ENCODE data around the gene EVX1.

The EVX1 gene

DNA sequence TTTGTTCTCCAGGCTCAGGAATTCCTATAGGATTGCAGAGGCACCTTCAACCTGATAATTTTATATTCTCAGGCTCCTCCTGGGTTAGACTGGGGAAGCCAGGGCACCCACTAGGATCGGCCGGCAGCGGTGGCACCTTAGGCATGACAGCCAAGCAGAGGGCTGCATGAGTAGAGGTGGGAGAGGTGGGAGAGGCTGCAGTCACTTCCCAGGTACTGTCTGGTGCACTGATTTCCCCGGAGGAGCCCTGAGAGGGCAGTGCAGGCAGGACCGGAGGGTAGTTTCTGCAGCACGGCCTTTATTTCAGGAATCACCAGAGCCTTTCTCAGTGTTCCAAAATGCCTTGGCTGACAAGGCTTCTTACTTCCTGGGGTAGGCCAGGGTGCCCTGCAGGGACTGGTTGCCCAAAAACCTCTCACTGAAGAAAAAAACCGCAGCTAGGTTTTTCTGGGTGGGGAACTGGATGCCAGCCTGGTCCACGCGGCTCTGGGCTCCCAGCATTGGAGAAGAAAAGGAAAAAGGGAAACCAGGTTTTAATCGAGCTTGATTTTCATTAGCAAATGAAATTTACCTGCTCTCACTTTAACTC lies 39.1 kb upstream of the EVX1 start:
- no peak overlapping the region for H3K27ac ChIP-seq
- no peak overlapping the region for H3K4me3 ChIP-seq
- H3K27me3 ChIP-seq = peaks cover 100% of the 10 kb centered on the region in 11 experiments
- no peak overlapping the region for H3K4me2 ChIP-seq
- H3K9ac ChIP-seq = no peak overlapping the region
- H4K20me1 ChIP-seq = peaks cover 0 to 82% (median 64%) of the 10 kb centered on the region in 11 experiments; a peak in 18 of 22 replicates
- H3K4me1 ChIP-seq = peaks cover 22 to 45% (median 28%) of the 10 kb centered on the region in 10 experiments; a peak in 19 of 20 replicates
- H3K9me3 ChIP-seq (replicated peaks in 1 of 11) = peaks cover 0 to 14% (median 9%) of the 10 kb centered on the region in 11 experiments; a peak in 11 of 22 replicates
- no peak for TF ChIP-seq Cebpa-rat (IDR thresholded peaks at IDR 0.05)
- H3K36me3 ChIP-seq = no peaks in the 10 kb centered on the region

DNA sequence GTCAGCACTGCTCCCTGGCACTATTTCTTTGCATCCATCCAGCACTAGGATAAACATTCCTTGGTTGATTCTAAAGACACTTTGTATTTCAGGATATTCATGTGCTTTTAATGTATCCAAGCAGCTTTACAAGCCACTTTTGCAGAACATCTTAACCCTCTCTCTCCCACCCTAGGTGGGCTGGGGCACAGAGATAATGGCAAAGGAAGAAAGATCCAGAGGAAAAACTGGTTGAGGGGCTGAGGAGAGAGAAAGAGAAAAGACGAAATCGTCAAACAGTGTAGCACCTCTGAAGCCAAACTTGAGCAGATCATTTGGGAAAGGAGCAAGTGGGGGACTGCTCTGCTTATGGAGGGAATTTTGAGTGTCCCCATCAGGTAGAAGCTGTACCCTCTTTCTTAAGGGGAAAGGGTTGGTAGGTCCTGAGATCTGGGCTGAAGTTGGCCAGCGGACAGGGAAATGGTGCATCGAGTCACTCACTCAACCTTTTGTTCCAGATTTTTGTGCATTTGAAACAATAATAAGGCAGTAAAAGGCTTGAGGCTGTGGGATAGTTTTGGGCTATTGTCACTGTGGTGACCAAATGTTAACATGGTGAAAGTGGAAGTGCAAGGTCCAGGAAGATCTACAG lies 38.5 kb upstream of the EVX1 start:
- no peaks in the 10 kb centered on the region for H3K36me3 ChIP-seq
- peaks cover 100% of the 10 kb centered on the region in 11 experiments for H3K27me3 ChIP-seq
- no peak overlapping the region for H3K27ac ChIP-seq
- H4K20me1 ChIP-seq = peaks cover 0 to 76% (median 59%) of the 10 kb centered on the region in 11 experiments; a peak in 18 of 22 replicates
- H3K9me3 ChIP-seq (replicated peaks in 1 of 11) = peaks cover 0 to 14% (median 9%) of the 10 kb centered on the region in 11 experiments; a peak in 11 of 22 replicates
- H3K4me2 ChIP-seq = no peak overlapping the region
- H3K4me3 ChIP-seq = no peak overlapping the region
- no peak overlapping the region for H3K9ac ChIP-seq
- H3K4me1 ChIP-seq = peaks cover 20 to 39% (median 25%) of the 10 kb centered on the region in 10 experiments; a peak in 19 of 20 replicates
- TF ChIP-seq Cebpa-rat (IDR thresholded peaks at IDR 0.05) = no peak

DNA sequence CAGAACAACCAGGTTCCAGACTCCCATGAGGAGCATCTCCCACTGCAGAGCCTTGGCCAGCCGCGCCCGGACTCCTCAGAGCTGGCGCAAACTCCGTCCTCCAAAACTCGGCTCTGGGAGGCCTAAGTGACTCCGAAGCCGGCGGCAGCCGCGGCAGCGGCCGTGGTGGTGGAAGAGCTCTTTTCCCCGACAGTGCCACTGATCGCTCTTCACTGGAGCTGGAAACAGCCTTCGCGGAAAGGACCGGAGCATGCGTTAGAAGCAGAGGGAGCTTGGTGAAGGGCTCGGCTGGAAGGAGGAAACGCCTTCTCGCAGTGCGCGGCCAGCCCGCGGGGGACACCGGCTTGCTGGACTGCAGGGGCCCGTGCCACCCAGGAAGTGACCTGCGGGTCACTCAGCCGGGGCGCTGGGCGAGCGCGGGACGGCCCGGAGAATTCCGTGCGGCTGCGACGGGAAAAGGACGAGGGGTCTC lies 37.7 kb upstream of the EVX1 start:
- no peak for TF ChIP-seq Cebpa-rat (IDR thresholded peaks at IDR 0.05)
- no peaks in the 10 kb centered on the region for H3K36me3 ChIP-seq
- H3K4me1 ChIP-seq = peaks cover 14 to 34% (median 18%) of the 10 kb centered on the region in 10 experiments; a peak in 19 of 20 replicates
- H3K9ac ChIP-seq = no peak overlapping the region
- no peak overlapping the region for H3K4me3 ChIP-seq
- H3K27me3 ChIP-seq = peaks cover 99 to 100% (median 100%) of the 10 kb centered on the region in 11 experiments
- H4K20me1 ChIP-seq = peaks cover 0 to 68% (median 51%) of the 10 kb centered on the region in 11 experiments; a peak in 18 of 22 replicates
- H3K4me2 ChIP-seq = no peak overlapping the region
- peaks cover 0 to 14% (median 9%) of the 10 kb centered on the region in 11 experiments; a peak in 11 of 22 replicates for H3K9me3 ChIP-seq (replicated peaks in 1 of 11)
- H3K27ac ChIP-seq = no peak overlapping the region

DNA sequence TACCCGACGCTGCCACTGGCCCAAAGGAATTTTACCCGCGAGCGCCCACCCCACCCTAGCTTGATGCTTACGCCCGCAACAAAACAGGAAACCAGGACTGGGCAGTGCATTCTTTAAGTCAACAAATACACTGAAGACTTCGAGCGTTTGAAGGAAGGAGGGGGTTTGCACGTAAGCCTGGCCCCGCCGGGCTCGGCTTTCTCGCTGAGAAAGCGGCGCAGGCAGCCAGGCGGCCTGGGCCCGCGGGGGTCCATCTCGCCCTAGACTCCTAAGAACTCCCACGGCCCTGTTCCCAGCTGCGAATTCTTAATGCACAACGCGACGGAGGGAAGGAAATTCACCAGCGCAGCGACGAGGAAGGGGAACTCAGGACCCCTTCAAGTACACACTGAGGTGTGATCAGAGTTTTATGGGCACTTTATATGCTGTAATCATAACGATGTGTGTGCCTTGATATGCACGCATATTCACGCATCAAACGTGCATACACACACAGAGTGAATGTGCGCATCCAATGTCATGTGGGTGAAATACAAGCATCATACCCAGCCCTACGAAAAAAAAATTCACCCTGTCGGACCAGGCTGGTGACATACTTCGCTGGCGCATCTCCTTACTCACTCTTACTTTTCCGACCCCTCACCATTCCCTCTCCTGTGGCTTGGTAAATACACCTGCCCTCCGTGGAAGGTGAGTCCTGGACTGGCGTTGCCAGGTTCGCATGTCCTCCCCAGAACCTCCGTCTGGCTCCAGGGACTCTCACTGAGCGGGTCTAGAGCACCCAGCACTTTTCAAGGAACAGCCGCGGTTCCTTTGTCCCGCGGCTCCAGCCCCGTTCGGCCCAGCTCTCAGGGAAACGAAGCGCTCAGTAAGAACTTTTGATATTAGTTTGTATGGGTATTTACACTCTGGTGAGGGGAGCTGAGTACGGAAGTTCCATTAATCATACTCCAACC lies 37.0 kb upstream of the EVX1 start:
- peaks cover 8 to 33% (median 12%) of the 10 kb centered on the region in 10 experiments; a peak in 18 of 20 replicates for H3K4me1 ChIP-seq
- H3K4me2 ChIP-seq = no peak overlapping the region
- H3K9ac ChIP-seq = no peak overlapping the region
- H3K4me3 ChIP-seq = no peak overlapping the region
- H4K20me1 ChIP-seq = peaks cover 0 to 61% (median 44%) of the 10 kb centered on the region in 11 experiments; a peak in 18 of 22 replicates
- H3K27ac ChIP-seq = no peak overlapping the region
- H3K9me3 ChIP-seq (replicated peaks in 1 of 11) = peaks cover 0 to 14% (median 9%) of the 10 kb centered on the region in 11 experiments; a peak in 11 of 22 replicates
- no peak for TF ChIP-seq Cebpa-rat (IDR thresholded peaks at IDR 0.05)
- H3K27me3 ChIP-seq = peaks cover 96 to 100% (median 100%) of the 10 kb centered on the region in 11 experiments
- no peaks in the 10 kb centered on the region for H3K36me3 ChIP-seq

DNA sequence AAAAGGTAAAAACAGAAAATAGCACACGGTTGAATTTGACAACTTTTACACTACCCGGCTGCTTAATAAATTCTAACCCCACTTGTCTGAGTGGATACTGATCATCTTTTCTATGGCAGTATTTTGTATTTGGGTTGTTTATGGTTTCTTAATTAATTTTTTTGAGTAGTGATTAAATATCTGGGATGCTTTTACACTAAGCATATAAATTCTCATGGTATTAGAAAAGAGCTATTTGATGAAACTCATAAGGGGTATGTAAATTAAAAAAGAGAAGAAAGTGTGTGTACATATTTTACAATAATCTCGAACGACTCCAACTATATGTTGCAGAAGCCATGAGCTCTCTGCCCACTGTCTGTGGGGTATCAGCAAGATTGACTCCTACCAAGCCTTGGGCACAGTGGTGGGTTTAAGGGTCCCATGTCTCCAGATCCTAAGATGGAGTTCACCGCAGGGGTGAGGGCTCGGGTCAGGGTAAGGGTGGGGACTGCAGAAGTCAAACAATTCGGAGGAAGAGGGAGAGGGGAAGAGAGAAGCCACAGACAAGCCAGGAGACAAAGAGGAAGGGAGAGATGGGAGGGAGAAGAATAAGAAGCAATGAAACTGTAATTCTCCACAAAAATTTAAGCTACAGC lies 35.1 kb upstream of the EVX1 start:
- no peak overlapping the region for H3K9ac ChIP-seq
- no peak overlapping the region for H3K27ac ChIP-seq
- H3K36me3 ChIP-seq = no peaks in the 10 kb centered on the region
- H4K20me1 ChIP-seq = peaks cover 0 to 42% (median 25%) of the 10 kb centered on the region in 11 experiments; a peak in 16 of 22 replicates
- H3K4me1 ChIP-seq = peaks cover 0 to 18% (median 0%) of the 10 kb centered on the region in 10 experiments; a peak in 7 of 20 replicates
- H3K4me3 ChIP-seq = no peak overlapping the region
- H3K4me2 ChIP-seq = peak overlapping the region in 3 of 11 experiments; percentile 31 to 64 (median 42); a peak in 4 of 22 replicates
- peaks cover 0 to 14% (median 9%) of the 10 kb centered on the region in 11 experiments; a peak in 11 of 22 replicates for H3K9me3 ChIP-seq (replicated peaks in 1 of 11)
- H3K27me3 ChIP-seq = peaks cover 96 to 100% (median 100%) of the 10 kb centered on the region in 11 experiments
- no peak for TF ChIP-seq Cebpa-rat (IDR thresholded peaks at IDR 0.05)

DNA sequence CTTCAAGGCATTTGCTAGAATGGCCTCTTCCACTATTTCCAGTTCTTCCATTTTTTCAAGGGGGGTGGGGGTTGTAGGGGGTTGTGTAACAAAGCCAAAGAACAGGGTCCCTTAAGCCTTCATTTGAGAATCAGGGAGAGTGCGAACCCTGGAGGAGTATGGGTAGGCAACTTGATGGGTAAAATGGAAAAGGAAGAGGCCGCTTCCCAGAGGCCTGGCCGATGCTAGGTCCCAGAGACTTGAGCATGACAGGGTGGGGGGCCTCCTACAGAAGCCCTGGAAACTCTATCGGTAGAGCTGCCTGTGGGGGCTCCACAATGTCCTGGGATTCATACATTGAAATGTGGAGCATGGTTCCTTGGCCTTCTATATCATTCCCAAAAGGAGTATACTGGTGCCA lies 33.6 kb upstream of the EVX1 start:
- Histone ChIP-seq H3K27me3 (peaks cover 96 to 100% (median 100%) of the 10 kb centered on the region in 11 experiments), H3K9ac (no peak overlapping the region), H3K4me1 (peaks cover 0 to 18% (median 0%) of the 10 kb centered on the region in 10 experiments; a peak in 7 of 20 replicates), H3K4me2 (no peak overlapping the region), H4K20me1 (peaks cover 0 to 32% (median 14%) of the 10 kb centered on the region in 11 experiments; a peak in 13 of 22 replicates), H3K4me3 (no peak overlapping the region), H3K36me3 (no peaks in the 10 kb centered on the region), H3K9me3 (replicated peaks in 1 of 11) (peaks cover 0 to 23% (median 9%) of the 10 kb centered on the region in 11 experiments; a peak in 12 of 22 replicates), H3K27ac (no peak overlapping the region)
- TF ChIP-seq Cebpa-rat (IDR thresholded peaks at IDR 0.05) = no peak

DNA sequence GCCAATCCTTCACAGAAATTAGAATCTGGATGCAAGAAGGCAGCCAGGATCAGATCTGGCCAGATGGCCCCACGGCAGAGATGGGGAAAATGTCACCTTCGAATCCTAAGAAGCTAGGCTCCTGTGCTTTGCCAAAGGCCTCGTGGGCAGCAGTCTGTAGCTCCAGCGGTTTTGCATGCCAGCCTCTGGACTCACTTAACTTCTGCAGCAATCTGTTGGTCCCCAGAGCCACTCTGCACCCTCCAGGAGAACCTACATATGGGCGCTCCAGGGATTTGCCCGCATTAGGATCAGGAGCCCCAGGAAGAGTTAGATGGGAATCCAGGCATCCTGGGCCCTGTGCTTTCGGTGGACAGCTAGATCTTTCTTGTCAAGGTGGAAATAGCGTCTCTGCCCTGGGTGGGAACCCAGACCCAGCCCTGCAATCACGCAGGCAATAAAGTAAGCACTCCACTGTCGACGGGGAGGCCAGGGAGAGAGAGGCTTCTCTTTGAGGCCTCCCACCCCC lies 32.6 kb upstream of the EVX1 start:
- peak overlapping the region in 3 of 11 experiments; percentile 37 to 54 (median 52); a peak in 6 of 22 replicates for H3K4me2 ChIP-seq
- no peak overlapping the region for H3K27ac ChIP-seq
- peaks cover 0 to 22% (median 5%) of the 10 kb centered on the region in 11 experiments; a peak in 12 of 22 replicates for H4K20me1 ChIP-seq
- H3K27me3 ChIP-seq = peaks cover 88 to 100% (median 99%) of the 10 kb centered on the region in 11 experiments
- H3K4me1 ChIP-seq = peaks cover 0 to 18% (median 0%) of the 10 kb centered on the region in 10 experiments; a peak in 7 of 20 replicates
- no peak overlapping the region for H3K4me3 ChIP-seq
- peaks cover 0 to 20% (median 7%) of the 10 kb centered on the region in 11 experiments; a peak in 12 of 22 replicates for H3K9me3 ChIP-seq (replicated peaks in 1 of 11)
- TF ChIP-seq Cebpa-rat (IDR thresholded peaks at IDR 0.05) = no peak
- H3K9ac ChIP-seq = no peak overlapping the region
- H3K36me3 ChIP-seq = no peaks in the 10 kb centered on the region

Measured in BLaER1 treated with 17β-estradiol and CSF1 and Interleukin-3, amounts not matched to agents 10 nM and 100 nM (cell line).